ENCODE measurements around the gene TACR1. TPM values are rescaled to one million over a fixed set of nuclear protein-coding genes. Genes with fewer than 3 reads are reported as not detected.

The TACR1 gene
- total and polyA plus RNA-seq, 2 of the 13 experiments (the other 11 are each of a cell fraction or from before 2014, with no cell fraction given) = not detected

- no peak overlapping the region for H3K4me2 ChIP-seq (ENCODE audit: low read depth, low read length)
- H3K27ac ChIP-seq (ENCODE audit: extremely low read length, insufficient read depth, low read length) = no peak overlapping the region
- H3K36me3 ChIP-seq (replicated peaks in 1 of 2; ENCODE audit: control insufficient read depth in 1 of 2, insufficient read depth in 2 of 2, low read length in 2 of 2) = no peaks in the 10 kb centered on the region
- no peak for FAIRE-seq
- H4K20me1 ChIP-seq (ENCODE audit: insufficient read depth, low read length) = no peaks in the 10 kb centered on the region
- H3K79me2 ChIP-seq (ENCODE audit: insufficient read depth, low read length) = no peaks in the 10 kb centered on the region
- WGBS (ENCODE audit: low lambda C conversion rate) = 88% methylated on average over 3 of the region's 3 CpGs
- CTCF ChIA-PET (ENCODE audit: low intra/inter-chr PET ratio, low total read pairs) = no interaction called here
- ATAC-seq = no peak
- no TSS peak for BruUV-seq (replicated peaks)
- DNase-seq (ENCODE audit: low spot score) = no peak
- H3K4me3 ChIP-seq (replicated peaks in 1 of 3; ENCODE audit: insufficient read depth in 1 of 3, low read depth in 2 of 3, low read length in 3 of 3) = no peak overlapping the region
- 0 out of 2 replicates have a peak, but pooled peaks cover 10% of the 10 kb centered on the region for H3K4me1 ChIP-seq (ENCODE audit: insufficient read depth, low read length)
- H3K27me3 ChIP-seq (ENCODE audit: control insufficient read depth in 1 of 2, insufficient read depth in 2 of 2, low read length in 2 of 2) = no peaks in the 10 kb centered on the region
- intact Hi-C loops (cut with micrococcal nuclease; ENCODE audit: unreplicated experiment) = no loop called here
- no peaks in the 10 kb centered on the region for H3K9me3 ChIP-seq (ENCODE audit: low read length)
- in situ Hi-C loops (cut with HindIII; ENCODE audit: extremely low pct_ligation_motif_present, low pct_unique_long_range_greater_than_20kb) = no loop called here
- H2AFZ ChIP-seq (ENCODE audit: low read length) = no peak overlapping the region
- TF ChIP-seq ZSCAN29 (CRISPR knock-in tag; conservative IDR thresholded peaks at IDR 0.05) (no peak), KIAA2018 (CRISPR knock-in tag; IDR thresholded peaks at IDR 0.05; ENCODE audit: borderline replicate concordance) (no peak), FOXC1 (CRISPR knock-in tag; IDR thresholded peaks at IDR 0.05; ENCODE audit: borderline replicate concordance) (no peak)
- H3K9ac ChIP-seq (ENCODE audit: insufficient read depth, low read depth, low read length) = no peak overlapping the region
- POLR2A ChIA-PET = no interaction called here
These were observed 110.5 kb downstream of the TACR1 start for GRCh38 chr2:75088791-75089190.
